ENCODE measurements around the gene FSIP1.

DNA sequence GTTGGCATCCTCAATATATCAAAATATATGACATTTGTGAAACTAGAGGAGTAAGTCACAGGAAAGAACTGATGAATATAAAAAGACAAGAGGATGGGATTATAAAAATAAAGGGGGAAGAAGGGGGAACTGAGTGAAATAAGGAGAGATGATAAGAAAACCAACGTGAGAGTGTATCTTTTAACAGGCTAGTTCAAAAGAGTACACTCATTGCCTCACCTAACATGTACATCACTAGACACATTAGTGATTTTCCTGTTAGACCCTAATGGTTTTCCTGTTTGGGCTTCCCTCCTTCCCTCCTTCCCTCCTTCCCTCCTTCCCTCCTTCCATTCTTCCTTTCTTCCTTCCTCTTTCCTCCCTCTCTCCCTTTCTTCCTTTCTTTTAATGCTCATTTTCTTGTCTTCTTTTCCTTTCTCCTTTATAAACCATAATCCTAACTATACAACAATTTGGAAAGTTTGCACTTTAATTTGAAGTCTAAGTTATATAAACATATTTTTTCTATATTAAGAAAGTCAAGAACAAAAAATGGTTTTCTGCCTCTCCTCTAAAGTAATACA lies 35.8 kb downstream of the FSIP1 start:
- TF ChIP-seq, protein P1, sequence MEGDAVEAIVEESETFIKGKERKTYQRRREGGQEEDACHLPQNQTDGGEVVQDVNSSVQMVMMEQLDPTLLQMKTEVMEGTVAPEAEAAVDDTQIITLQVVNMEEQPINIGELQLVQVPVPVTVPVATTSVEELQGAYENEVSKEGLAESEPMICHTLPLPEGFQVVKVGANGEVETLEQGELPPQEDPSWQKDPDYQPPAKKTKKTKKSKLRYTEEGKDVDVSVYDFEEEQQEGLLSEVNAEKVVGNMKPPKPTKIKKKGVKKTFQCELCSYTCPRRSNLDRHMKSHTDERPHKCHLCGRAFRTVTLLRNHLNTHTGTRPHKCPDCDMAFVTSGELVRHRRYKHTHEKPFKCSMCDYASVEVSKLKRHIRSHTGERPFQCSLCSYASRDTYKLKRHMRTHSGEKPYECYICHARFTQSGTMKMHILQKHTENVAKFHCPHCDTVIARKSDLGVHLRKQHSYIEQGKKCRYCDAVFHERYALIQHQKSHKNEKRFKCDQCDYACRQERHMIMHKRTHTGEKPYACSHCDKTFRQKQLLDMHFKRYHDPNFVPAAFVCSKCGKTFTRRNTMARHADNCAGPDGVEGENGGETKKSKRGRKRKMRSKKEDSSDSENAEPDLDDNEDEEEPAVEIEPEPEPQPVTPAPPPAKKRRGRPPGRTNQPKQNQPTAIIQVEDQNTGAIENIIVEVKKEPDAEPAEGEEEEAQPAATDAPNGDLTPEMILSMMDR (IDR thresholded peaks at IDR 0.05): no peak
- TF ChIP-seq ZNF302 (CRISPR knock-in tag; IDR thresholded peaks at IDR 0.05) (no peak), NPAS2 (CRISPR knock-in tag; IDR thresholded peaks at IDR 0.05; ENCODE audit: borderline replicate concordance) (no peak), POLR2A (IDR thresholded peaks at IDR 0.05; ENCODE audit: low read length) (no peak), FOSL2 (IDR thresholded peaks at IDR 0.05) (no peak), FOSL2 (CRISPR knock-in tag; IDR thresholded peaks at IDR 0.05) (no peak), PHF8 (IDR thresholded peaks at IDR 0.05; ENCODE audit: borderline replicate concordance, low read depth) (no peak), ESRRA (IDR thresholded peaks at IDR 0.05; ENCODE audit: borderline replicate concordance, low read length) (no peak)
- TF ChIP-seq, protein P2, sequence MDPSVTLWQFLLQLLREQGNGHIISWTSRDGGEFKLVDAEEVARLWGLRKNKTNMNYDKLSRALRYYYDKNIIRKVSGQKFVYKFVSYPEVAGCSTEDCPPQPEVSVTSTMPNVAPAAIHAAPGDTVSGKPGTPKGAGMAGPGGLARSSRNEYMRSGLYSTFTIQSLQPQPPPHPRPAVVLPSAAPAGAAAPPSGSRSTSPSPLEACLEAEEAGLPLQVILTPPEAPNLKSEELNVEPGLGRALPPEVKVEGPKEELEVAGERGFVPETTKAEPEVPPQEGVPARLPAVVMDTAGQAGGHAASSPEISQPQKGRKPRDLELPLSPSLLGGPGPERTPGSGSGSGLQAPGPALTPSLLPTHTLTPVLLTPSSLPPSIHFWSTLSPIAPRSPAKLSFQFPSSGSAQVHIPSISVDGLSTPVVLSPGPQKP (IDR thresholded peaks at IDR 0.05; ENCODE audit: low read depth, low read length): no peak
- TF ChIP-seq, protein P3, sequence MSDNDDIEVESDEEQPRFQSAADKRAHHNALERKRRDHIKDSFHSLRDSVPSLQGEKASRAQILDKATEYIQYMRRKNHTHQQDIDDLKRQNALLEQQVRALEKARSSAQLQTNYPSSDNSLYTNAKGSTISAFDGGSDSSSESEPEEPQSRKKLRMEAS (IDR thresholded peaks at IDR 0.05): no peak
- TF ChIP-seq, protein P4, sequence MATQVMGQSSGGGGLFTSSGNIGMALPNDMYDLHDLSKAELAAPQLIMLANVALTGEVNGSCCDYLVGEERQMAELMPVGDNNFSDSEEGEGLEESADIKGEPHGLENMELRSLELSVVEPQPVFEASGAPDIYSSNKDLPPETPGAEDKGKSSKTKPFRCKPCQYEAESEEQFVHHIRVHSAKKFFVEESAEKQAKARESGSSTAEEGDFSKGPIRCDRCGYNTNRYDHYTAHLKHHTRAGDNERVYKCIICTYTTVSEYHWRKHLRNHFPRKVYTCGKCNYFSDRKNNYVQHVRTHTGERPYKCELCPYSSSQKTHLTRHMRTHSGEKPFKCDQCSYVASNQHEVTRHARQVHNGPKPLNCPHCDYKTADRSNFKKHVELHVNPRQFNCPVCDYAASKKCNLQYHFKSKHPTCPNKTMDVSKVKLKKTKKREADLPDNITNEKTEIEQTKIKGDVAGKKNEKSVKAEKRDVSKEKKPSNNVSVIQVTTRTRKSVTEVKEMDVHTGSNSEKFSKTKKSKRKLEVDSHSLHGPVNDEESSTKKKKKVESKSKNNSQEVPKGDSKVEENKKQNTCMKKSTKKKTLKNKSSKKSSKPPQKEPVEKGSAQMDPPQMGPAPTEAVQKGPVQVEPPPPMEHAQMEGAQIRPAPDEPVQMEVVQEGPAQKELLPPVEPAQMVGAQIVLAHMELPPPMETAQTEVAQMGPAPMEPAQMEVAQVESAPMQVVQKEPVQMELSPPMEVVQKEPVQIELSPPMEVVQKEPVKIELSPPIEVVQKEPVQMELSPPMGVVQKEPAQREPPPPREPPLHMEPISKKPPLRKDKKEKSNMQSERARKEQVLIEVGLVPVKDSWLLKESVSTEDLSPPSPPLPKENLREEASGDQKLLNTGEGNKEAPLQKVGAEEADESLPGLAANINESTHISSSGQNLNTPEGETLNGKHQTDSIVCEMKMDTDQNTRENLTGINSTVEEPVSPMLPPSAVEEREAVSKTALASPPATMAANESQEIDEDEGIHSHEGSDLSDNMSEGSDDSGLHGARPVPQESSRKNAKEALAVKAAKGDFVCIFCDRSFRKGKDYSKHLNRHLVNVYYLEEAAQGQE (IDR thresholded peaks at IDR 0.05): no peak
